BLaER1 (cell line): Measurements from ENCODE around the gene DNAH17.
A peak's percentile ranks its signal among the peaks of the same experiment; 100 is the strongest.

ENCODE experiments used
- H3K27ac ChIP-seq: shearing (Covaris generic); formaldehyde crosslinking; 2 replicates; pipeline ENCODE4 v1.8.1; 2022
- H3K27me3 ChIP-seq: shearing (Covaris generic); formaldehyde crosslinking; 2 replicates; pipeline ENCODE4 v1.8.1; 2022
- H3K36me3 ChIP-seq: shearing (Covaris generic); formaldehyde crosslinking; 2 replicates; pipeline ENCODE4 v1.8.1; 2022
- H3K4me1 ChIP-seq: shearing (Covaris generic); formaldehyde crosslinking; 2 replicates; pipeline ENCODE4 v1.8.1; 2022
- H3K4me2 ChIP-seq: shearing (Covaris generic); formaldehyde crosslinking; 2 replicates; pipeline ENCODE4 v1.8.1; 2022
- H3K4me3 ChIP-seq: shearing (Covaris generic); formaldehyde crosslinking; 2 replicates; pipeline ENCODE4 v1.8.1; 2022
- H3K9ac ChIP-seq: shearing (Covaris generic); formaldehyde crosslinking; 2 replicates; pipeline ENCODE4 v1.8.1; 2022
- H3K9me3 ChIP-seq: shearing (Covaris generic); formaldehyde crosslinking; 2 replicates; pipeline ENCODE4 v1.8.1; 2022
- H4K20me1 ChIP-seq: shearing (Covaris generic); formaldehyde crosslinking; 2 replicates; pipeline ENCODE4 v1.8.1; 2022
- Cebpa-rat ChIP-seq: shearing (Covaris generic); IDR thresholded peaks from 2 replicates; pipeline ENCODE4 v1.8.1; 2022

Gene DNAH17

GRCh38 chr17:78400581-78401240 is 176.5 kb downstream of the DNAH17 start:
- Histone ChIP-seq H3K9me3 (no peaks in the 10 kb centered on the region), H3K27me3 (no peaks in the 10 kb centered on the region), H3K4me3 (no peak overlapping the region), H4K20me1 (peaks cover 66% of the 10 kb centered on the region), H3K4me1 (peaks cover 16% of the 10 kb centered on the region), H3K4me2 (no peak overlapping the region), H3K27ac (no peak overlapping the region), H3K9ac (no peak overlapping the region), H3K36me3 (peaks cover 100% of the 10 kb centered on the region)
- no peak for TF ChIP-seq Cebpa-rat

GRCh38 chr17:78399693-78400144 is 177.5 kb downstream of the DNAH17 start:
- H3K4me1 ChIP-seq = peaks cover 10% of the 10 kb centered on the region
- H3K36me3 ChIP-seq = peaks cover 100% of the 10 kb centered on the region
- no peaks in the 10 kb centered on the region for H3K9me3 ChIP-seq
- no peak overlapping the region for H3K9ac ChIP-seq
- H3K4me2 ChIP-seq = no peak overlapping the region
- TF ChIP-seq Cebpa-rat = no peak
- no peak overlapping the region for H3K27ac ChIP-seq
- no peak overlapping the region for H3K4me3 ChIP-seq
- peaks cover 68% of the 10 kb centered on the region for H4K20me1 ChIP-seq
- no peaks in the 10 kb centered on the region for H3K27me3 ChIP-seq

GRCh38 chr17:78399028-78399692 is 178.0 kb downstream of the DNAH17 start:
- Histone ChIP-seq H3K36me3 (peaks cover 100% of the 10 kb centered on the region), H3K27ac (no peak overlapping the region), H4K20me1 (peaks cover 73% of the 10 kb centered on the region), H3K27me3 (no peaks in the 10 kb centered on the region), H3K9ac (no peak overlapping the region), H3K4me1 (peaks cover 10% of the 10 kb centered on the region), H3K4me2 (no peak overlapping the region), H3K4me3 (no peak overlapping the region), H3K9me3 (no peaks in the 10 kb centered on the region)
- TF ChIP-seq Cebpa-rat = no peak

GRCh38 chr17:78398390-78398789 is 178.8 kb downstream of the DNAH17 start:
- no peaks in the 10 kb centered on the region for H3K9me3 ChIP-seq
- no peak overlapping the region for H3K4me2 ChIP-seq
- H3K27me3 ChIP-seq = no peaks in the 10 kb centered on the region
- no peak overlapping the region for H3K9ac ChIP-seq
- peaks cover 100% of the 10 kb centered on the region for H3K36me3 ChIP-seq
- H4K20me1 ChIP-seq = peaks cover 81% of the 10 kb centered on the region
- no peak overlapping the region for H3K27ac ChIP-seq
- H3K4me1 ChIP-seq = peaks cover 10% of the 10 kb centered on the region
- no peak for TF ChIP-seq Cebpa-rat
- H3K4me3 ChIP-seq = no peak overlapping the region

GRCh38 chr17:78397681-78398101 is 179.5 kb downstream of the DNAH17 start:
- Histone ChIP-seq H4K20me1 (peaks cover 88% of the 10 kb centered on the region), H3K36me3 (peaks cover 100% of the 10 kb centered on the region), H3K27me3 (no peaks in the 10 kb centered on the region), H3K9ac (no peak overlapping the region), H3K4me3 (no peak overlapping the region), H3K4me2 (no peak overlapping the region), H3K4me1 (peaks cover 10% of the 10 kb centered on the region), H3K9me3 (no peaks in the 10 kb centered on the region), H3K27ac (no peak overlapping the region)
- TF ChIP-seq Cebpa-rat = no peak

- no peak overlapping the region for H3K4me3 ChIP-seq
- 0 out of 2 replicates have a peak overlapping the region, but pooled peaks have one; percentile 45 for H3K9ac ChIP-seq
- H4K20me1 ChIP-seq = peaks cover 94% of the 10 kb centered on the region
- peaks cover 10% of the 10 kb centered on the region for H3K4me1 ChIP-seq
- peaks cover 100% of the 10 kb centered on the region for H3K36me3 ChIP-seq
- H3K27me3 ChIP-seq = no peaks in the 10 kb centered on the region
- H3K4me2 ChIP-seq = no peak overlapping the region
- H3K27ac ChIP-seq = no peak overlapping the region
- TF ChIP-seq Cebpa-rat = no peak
- H3K9me3 ChIP-seq = no peaks in the 10 kb centered on the region
These were observed 180.5 kb downstream of the DNAH17 start for GRCh38 chr17:78396441-78397337.

GRCh38 chr17:78395155-78395554 is 182.0 kb downstream of the DNAH17 start:
- Histone ChIP-seq H3K9me3 (no peaks in the 10 kb centered on the region), H3K27ac (no peak overlapping the region), H3K4me3 (no peak overlapping the region), H3K27me3 (no peaks in the 10 kb centered on the region), H3K36me3 (peaks cover 99% of the 10 kb centered on the region), H4K20me1 (peaks cover 98% of the 10 kb centered on the region), H3K4me2 (no peak overlapping the region), H3K4me1 (peaks cover 24% of the 10 kb centered on the region), H3K9ac (no peak overlapping the region)
- TF ChIP-seq Cebpa-rat = no peak

GRCh38 chr17:78394209-78394608 is 183.0 kb downstream of the DNAH17 start:
- TF ChIP-seq Cebpa-rat = no peak
- H3K27ac ChIP-seq = no peak overlapping the region
- H3K9me3 ChIP-seq = no peaks in the 10 kb centered on the region
- H3K36me3 ChIP-seq = peaks cover 91% of the 10 kb centered on the region
- no peaks in the 10 kb centered on the region for H3K27me3 ChIP-seq
- H3K4me3 ChIP-seq = no peak overlapping the region
- H3K4me2 ChIP-seq = no peak overlapping the region
- peaks cover 99% of the 10 kb centered on the region for H4K20me1 ChIP-seq
- H3K4me1 ChIP-seq = peaks cover 33% of the 10 kb centered on the region
- no peak overlapping the region for H3K9ac ChIP-seq

GRCh38 chr17:78393575-78393974 is 183.6 kb downstream of the DNAH17 start:
- Histone ChIP-seq H4K20me1 (peaks cover 99% of the 10 kb centered on the region), H3K9ac (no peak overlapping the region), H3K27ac (no peak overlapping the region), H3K4me1 (peaks cover 39% of the 10 kb centered on the region), H3K36me3 (peaks cover 85% of the 10 kb centered on the region), H3K4me3 (no peak overlapping the region), H3K4me2 (no peak overlapping the region), H3K27me3 (no peaks in the 10 kb centered on the region), H3K9me3 (no peaks in the 10 kb centered on the region)
- TF ChIP-seq Cebpa-rat = no peak
